Trophoblast cell (in vitro differentiated cells and primary cell): ENCODE results near the gene VWC2L.

Experiments used
- DNase-seq, 2 donors: peaks; one replicate each; pipeline ENCODE4 v3.0.0-alpha.2; 2016
- H2AFZ ChIP-seq: 2 replicates; pipeline ENCODE4 v1.6.1; 2013; ENCODE audit warnings: low read length, moderate library complexity, mild to moderate bottlenecking; ENCODE audit not compliant: insufficient read depth, poor library complexity
- H2AK5ac ChIP-seq: 2 replicates; pipeline ENCODE4 v1.6.1; 2013; ENCODE audit warnings: mild to moderate bottlenecking, low read length
- H2BK120ac ChIP-seq: 2 replicates; pipeline ENCODE4 v1.6.1; 2013; ENCODE audit warnings: low read length, mild to moderate bottlenecking, moderate library complexity; ENCODE audit not compliant: insufficient read depth, poor library complexity
- H2BK12ac ChIP-seq: 2 replicates; pipeline ENCODE4 v1.6.1; 2013; ENCODE audit warnings: mild to moderate bottlenecking, low read length, moderate library complexity
- H2BK5ac ChIP-seq: 2 replicates; pipeline ENCODE4 v1.6.1; 2013; ENCODE audit warnings: low read length, low read depth, moderate library complexity, mild to moderate bottlenecking; ENCODE audit not compliant: poor library complexity
- H3K14ac ChIP-seq: 2 replicates; pipeline ENCODE4 v1.6.1; 2013; ENCODE audit warnings: mild to moderate bottlenecking, low read length
- H3K18ac ChIP-seq: 2 replicates; pipeline ENCODE4 v1.6.1; 2013; ENCODE audit warnings: mild to moderate bottlenecking, low read length
- H3K23ac ChIP-seq: 2 replicates; pipeline ENCODE4 v1.6.1; 2013; ENCODE audit warnings: low read length
- H3K27ac ChIP-seq: 2 replicates; pipeline ENCODE4 v1.5.1; 2013; ENCODE audit warnings: low read depth, mild to moderate bottlenecking, inconsistent platforms, low read length, moderate library complexity
- H3K27me3 ChIP-seq: 2 replicates; pipeline ENCODE4 v1.6.1; 2013; ENCODE audit warnings: inconsistent platforms, mild to moderate bottlenecking, low read length, moderate library complexity; ENCODE audit not compliant: insufficient read depth
- H3K36me3 ChIP-seq, 2 experiments: 1 replicate in 1 of 2; 2 replicates in 1 of 2; pipeline ENCODE4 v1.6.1; 2013; ENCODE audit warnings: low read length in 2 of 2, mild to moderate bottlenecking in 2 of 2, moderate library complexity in 1 of 2; ENCODE audit not compliant: insufficient read depth in 2 of 2, control insufficient read depth in 1 of 2
- H3K4ac ChIP-seq: 2 replicates; pipeline ENCODE4 v1.6.1; 2013; ENCODE audit warnings: low read depth, mild to moderate bottlenecking, low read length, moderate library complexity
- H3K4me1 ChIP-seq, 2 experiments: 1 replicate in 1 of 2; 2 replicates in 1 of 2; pipeline ENCODE4 v1.6.1; 2013; ENCODE audit warnings: low read length in 2 of 2, mild to moderate bottlenecking in 2 of 2, moderate library complexity in 1 of 2; ENCODE audit not compliant: insufficient read depth in 2 of 2, control insufficient read depth in 1 of 2
- H3K4me2 ChIP-seq: 2 replicates; pipeline ENCODE4 v1.6.1; 2013; ENCODE audit warnings: inconsistent platforms, mild to moderate bottlenecking, low read length, moderate library complexity
- H3K4me3 ChIP-seq: 2 replicates; pipeline ENCODE4 v1.5.1; 2013; ENCODE audit warnings: mild to moderate bottlenecking, low read depth, low read length, inconsistent platforms
- H3K79me1 ChIP-seq: one replicate; pipeline ENCODE4 v1.6.1; 2013; ENCODE audit warnings: low read length
- H3K79me2 ChIP-seq: 2 replicates; pipeline ENCODE4 v1.6.1; 2013; ENCODE audit warnings: low read length, mild to moderate bottlenecking; ENCODE audit not compliant: control insufficient read depth, insufficient read depth, poor library complexity
- H3K9ac ChIP-seq: 2 replicates; pipeline ENCODE4 v1.6.1; 2013; ENCODE audit warnings: mild to moderate bottlenecking, low read length
- H3K9me3 ChIP-seq: 2 replicates; pipeline ENCODE4 v1.6.1; 2013; ENCODE audit warnings: low read depth, mild to moderate bottlenecking, control low read depth, inconsistent platforms, low read length; ENCODE audit not compliant: insufficient read depth
- H4K12ac ChIP-seq: 2 replicates; pipeline ENCODE4 v1.6.1; 2013; ENCODE audit warnings: low read depth, mild to moderate bottlenecking, low read length, moderate library complexity
- H4K8ac ChIP-seq: 2 replicates; pipeline ENCODE4 v1.6.1; 2013; ENCODE audit warnings: low read depth, mild to moderate bottlenecking, low read length, moderate library complexity
- H4K91ac ChIP-seq: one replicate; pipeline ENCODE4 v1.6.1; 2013; ENCODE audit warnings: low read depth, mild to moderate bottlenecking, low read length, moderate library complexity
- WGBS: extraction: QIAGEN DNeasy Blood & Tissue Kit; methylation state at CpG from one replicate; pipeline ENCODE4 v1.1.7; 2013; ENCODE audit warnings: missing lambda C conversion rate; ENCODE audit not compliant: insufficient read length, insufficient coverage; ENCODE audit errors: extremely low coverage; 5-methylcytosine and 5-hydroxymethylcytosine counted together

VWC2L gene

DNA sequence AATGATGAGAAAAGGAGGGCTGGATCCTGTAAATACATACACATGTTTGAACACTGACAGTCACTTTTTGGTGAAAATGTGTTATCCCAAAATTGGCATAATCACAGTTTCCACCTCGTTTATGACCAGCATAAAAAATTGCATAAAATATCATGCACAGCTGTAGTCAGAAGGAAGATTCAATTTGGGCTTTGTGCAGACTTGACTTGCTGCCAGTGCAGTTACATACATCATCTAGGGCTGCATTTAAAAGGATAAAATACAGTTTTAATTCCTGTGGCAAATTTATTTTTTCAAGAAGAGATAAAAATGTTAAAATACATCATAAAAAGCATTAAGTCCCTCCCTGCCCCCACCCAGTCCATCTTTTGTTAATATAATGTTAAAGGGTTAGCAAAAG, 103.8 kb downstream of the VWC2L start:
- Histone ChIP-seq H3K18ac (no peak overlapping the region), H3K36me3 (no peaks in the 10 kb centered on the region), H3K14ac (no peak overlapping the region), H3K9me3 (no peaks in the 10 kb centered on the region), H2AFZ (no peak overlapping the region), H2AK5ac (no peak overlapping the region), H3K4ac (no peak overlapping the region), H2BK12ac (no peak overlapping the region), H3K27me3 (no peaks in the 10 kb centered on the region), H4K91ac (no peak overlapping the region), H3K4me1 (no peaks in the 10 kb centered on the region), H2BK5ac (no peak overlapping the region), H3K23ac (no peak overlapping the region), H3K4me3 (no peak overlapping the region), H3K79me1 (no peaks in the 10 kb centered on the region), H3K27ac (no peak overlapping the region), H3K4me2 (no peak overlapping the region), H4K12ac (no peak overlapping the region), H2BK120ac (no peak overlapping the region), H3K9ac (no peak overlapping the region), H4K8ac (no peak overlapping the region), H3K79me2 (no peaks in the 10 kb centered on the region)
- DNase-seq, result no peak
- WGBS, result no CpG with 5 or more reads among the region's 1 CpG

DNA sequence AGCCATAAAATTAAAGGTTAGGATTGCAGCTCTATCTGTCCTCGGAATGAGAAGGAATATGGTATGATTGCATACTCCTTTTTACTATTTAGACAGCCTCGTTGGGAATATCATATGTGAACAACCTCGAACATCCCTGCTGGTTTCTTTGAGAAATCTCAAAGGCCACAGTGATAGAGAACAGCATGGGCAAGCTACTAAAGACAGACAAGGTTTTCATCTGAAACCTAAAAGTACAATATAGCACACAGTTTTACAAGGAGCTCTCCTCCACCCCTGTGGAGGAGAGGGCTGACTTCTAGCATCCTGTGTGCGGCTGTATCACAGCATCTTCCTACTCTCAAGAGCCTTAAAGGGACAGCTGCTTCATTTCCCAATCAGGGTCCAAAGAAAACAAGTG, 104.3 kb downstream of the VWC2L start:
- H3K79me1 ChIP-seq, result no peaks in the 10 kb centered on the region
- no peak overlapping the region for H2AFZ ChIP-seq
- no peak overlapping the region for H4K91ac ChIP-seq
- H3K4me3 ChIP-seq, result no peak overlapping the region
- no peak overlapping the region for H2BK5ac ChIP-seq
- H3K36me3 ChIP-seq, result no peaks in the 10 kb centered on the region
- no peaks in the 10 kb centered on the region for H3K9me3 ChIP-seq
- H3K14ac ChIP-seq, result no peak overlapping the region
- H3K9ac ChIP-seq, result no peak overlapping the region
- no peak overlapping the region for H2BK12ac ChIP-seq
- H4K8ac ChIP-seq, result no peak overlapping the region
- no peak overlapping the region for H3K4ac ChIP-seq
- no peak overlapping the region for H4K12ac ChIP-seq
- H3K27ac ChIP-seq, result no peak overlapping the region
- no peaks in the 10 kb centered on the region for H3K4me1 ChIP-seq
- H2AK5ac ChIP-seq, result no peak overlapping the region
- no peaks in the 10 kb centered on the region for H3K79me2 ChIP-seq
- WGBS, result no CpG with 5 or more reads among the region's 4 CpGs
- no peak overlapping the region for H3K18ac ChIP-seq
- no peak overlapping the region for H2BK120ac ChIP-seq
- no peaks in the 10 kb centered on the region for H3K27me3 ChIP-seq
- no peak overlapping the region for H3K23ac ChIP-seq
- DNase-seq, result no peak
- H3K4me2 ChIP-seq, result no peak overlapping the region

DNA sequence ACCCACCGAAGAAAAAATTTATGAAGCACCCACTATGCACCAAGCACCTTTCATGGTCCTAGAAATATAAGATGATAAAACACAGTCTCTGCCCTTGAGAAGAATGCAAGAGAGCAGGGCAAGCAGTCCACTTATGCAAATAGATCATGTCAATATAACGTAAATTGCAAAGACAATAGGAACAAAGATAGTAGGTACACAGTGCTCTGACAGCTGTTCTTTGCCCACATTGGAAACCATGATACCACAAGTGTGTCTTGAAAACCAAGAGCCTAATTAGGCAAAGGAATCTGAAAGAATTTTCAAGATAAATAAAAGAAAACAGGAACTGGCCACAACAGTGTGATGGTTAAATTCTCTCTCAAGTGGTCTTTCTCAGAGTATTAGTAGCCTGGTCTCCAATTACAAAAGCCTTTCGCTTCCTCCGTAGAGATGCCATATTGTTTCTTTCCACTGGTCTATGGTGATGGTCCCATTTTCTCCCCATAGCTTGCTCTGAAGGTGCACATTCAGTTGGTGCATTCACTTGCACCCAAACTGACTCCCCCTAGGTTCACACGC, 108.5 kb downstream of the VWC2L start:
- no peak overlapping the region for H2BK120ac ChIP-seq
- no peaks in the 10 kb centered on the region for H3K79me2 ChIP-seq
- H3K27me3 ChIP-seq, result no peaks in the 10 kb centered on the region
- H3K9me3 ChIP-seq, result no peaks in the 10 kb centered on the region
- H3K4me3 ChIP-seq, result no peak overlapping the region
- no peak overlapping the region for H2BK12ac ChIP-seq
- H2BK5ac ChIP-seq, result no peak overlapping the region
- no peak overlapping the region for H3K9ac ChIP-seq
- no peaks in the 10 kb centered on the region for H3K4me1 ChIP-seq
- H3K4ac ChIP-seq, result no peak overlapping the region
- H3K36me3 ChIP-seq, result no peaks in the 10 kb centered on the region
- H4K8ac ChIP-seq, result no peak overlapping the region
- H2AFZ ChIP-seq, result no peak overlapping the region
- no peak overlapping the region for H4K12ac ChIP-seq
- H3K14ac ChIP-seq, result no peak overlapping the region
- WGBS, result no CpG with 5 or more reads among the region's 5 CpGs
- no peaks in the 10 kb centered on the region for H3K79me1 ChIP-seq
- no peak overlapping the region for H4K91ac ChIP-seq
- no peak for DNase-seq
- no peak overlapping the region for H3K27ac ChIP-seq
- H2AK5ac ChIP-seq, result no peak overlapping the region
- no peak overlapping the region for H3K4me2 ChIP-seq
- H3K18ac ChIP-seq, result no peak overlapping the region
- no peak overlapping the region for H3K23ac ChIP-seq

DNA sequence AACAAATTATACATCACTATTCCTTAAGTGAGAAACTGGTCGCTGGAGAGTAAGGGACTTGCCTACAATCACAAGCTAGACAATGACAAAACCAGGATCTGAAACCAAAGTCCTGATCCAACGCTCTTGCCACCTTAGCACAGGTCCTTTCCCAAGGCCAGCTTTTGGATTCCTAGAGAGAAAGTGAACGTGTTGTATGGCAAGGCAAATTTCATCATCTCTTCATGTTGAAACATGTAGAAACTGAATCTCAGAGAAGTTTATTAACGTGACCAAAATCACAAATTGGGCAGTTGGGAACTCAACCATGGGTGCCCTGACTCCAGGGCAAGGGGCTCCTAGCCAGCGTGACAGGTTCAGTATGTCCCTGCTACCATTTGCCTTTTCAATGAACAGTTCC, 118.2 kb downstream of the VWC2L start:
- no peak overlapping the region for H3K23ac ChIP-seq
- no peak overlapping the region for H3K18ac ChIP-seq
- H2AK5ac ChIP-seq, result no peak overlapping the region
- no peak overlapping the region for H3K4ac ChIP-seq
- no peak overlapping the region for H3K9ac ChIP-seq
- DNase-seq, result peak in 1 of 2 donors; percentile 32
- H3K79me1 ChIP-seq, result no peaks in the 10 kb centered on the region
- H3K4me3 ChIP-seq, result no peak overlapping the region
- no peak overlapping the region for H4K91ac ChIP-seq
- H3K14ac ChIP-seq, result no peak overlapping the region
- no peak overlapping the region for H4K12ac ChIP-seq
- H3K27me3 ChIP-seq, result no peaks in the 10 kb centered on the region
- H4K8ac ChIP-seq, result no peak overlapping the region
- no peaks in the 10 kb centered on the region for H3K4me1 ChIP-seq
- H3K27ac ChIP-seq, result no peak overlapping the region
- no peak overlapping the region for H2BK120ac ChIP-seq
- no peak overlapping the region for H2BK12ac ChIP-seq
- WGBS, result no CpG with 5 or more reads among the region's 5 CpGs
- no peaks in the 10 kb centered on the region for H3K79me2 ChIP-seq
- H3K36me3 ChIP-seq, result no peaks in the 10 kb centered on the region
- H2AFZ ChIP-seq, result no peak overlapping the region
- H3K4me2 ChIP-seq, result no peak overlapping the region
- no peaks in the 10 kb centered on the region for H3K9me3 ChIP-seq
- H2BK5ac ChIP-seq, result no peak overlapping the region
